Fibroblast of gingiva (primary cell): Measurements from ENCODE around the gene HDAC2.
A peak's percentile ranks its signal among the peaks of the same experiment; 100 is the strongest.
"Not testable (repeated sequence)": the region's sequence is repeated elsewhere in the genome, so short reads cannot be mapped to it uniquely, and the experiment has no call there.

Experiments used
- DNase-seq: peaks from one replicate; pipeline ENCODE4 v3.0.0-alpha.2; 2011; ENCODE audit warnings: low read depth

The HDAC2 gene

GRCh38 chr6:113971741-113972140, 793 bp upstream of the HDAC2 start:
- DNase-seq, result no peak

DNA sequence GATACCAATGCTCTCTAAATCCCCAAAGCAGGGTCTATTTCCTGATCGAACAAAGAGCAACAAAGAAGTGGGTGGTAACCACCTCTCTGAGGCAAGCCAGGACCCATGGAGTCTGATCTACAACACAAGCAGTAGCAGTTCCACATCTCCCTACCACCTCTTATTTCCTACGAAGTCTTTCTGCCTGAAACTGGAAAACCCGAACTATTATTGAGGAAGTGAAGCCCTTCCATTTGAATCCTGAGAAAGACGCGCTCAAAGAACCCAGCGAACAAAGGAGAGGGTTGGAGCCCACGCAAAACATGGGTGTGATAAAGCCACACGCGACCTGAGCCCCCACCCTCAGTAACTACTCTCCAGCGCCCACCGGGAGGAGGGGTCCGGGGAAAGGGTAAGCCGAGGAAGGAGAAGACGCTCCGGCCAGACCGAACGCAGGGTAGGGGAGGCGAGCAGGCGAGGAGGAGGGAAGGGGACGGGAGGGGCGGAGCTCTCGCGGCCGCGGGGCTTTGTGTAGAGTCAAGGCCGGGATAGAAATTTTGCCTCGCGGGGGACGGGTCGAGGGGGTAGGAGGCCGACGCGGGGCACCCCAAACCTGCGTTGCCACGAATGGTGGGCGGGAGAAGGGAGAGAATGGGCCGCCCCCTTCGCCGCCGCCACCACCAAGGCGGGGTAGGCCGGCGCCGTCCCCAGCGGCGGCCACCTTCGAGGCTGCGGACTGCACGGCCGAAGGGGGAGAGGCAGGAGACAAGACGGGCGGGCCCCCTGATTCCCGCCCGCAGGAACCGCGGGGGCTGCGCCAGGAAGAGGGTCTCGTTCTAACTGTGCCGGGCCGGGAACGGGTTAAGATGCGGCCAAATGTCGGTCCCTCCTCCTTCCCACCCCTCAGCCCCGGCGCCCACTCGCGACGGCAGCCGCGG, 802 bp downstream of the HDAC2 start:
- DNase-seq, result peak; percentile 20

GRCh38 chr6:113968472-113968871, 2.5 kb downstream of the HDAC2 start:
- no peak for DNase-seq

DNA sequence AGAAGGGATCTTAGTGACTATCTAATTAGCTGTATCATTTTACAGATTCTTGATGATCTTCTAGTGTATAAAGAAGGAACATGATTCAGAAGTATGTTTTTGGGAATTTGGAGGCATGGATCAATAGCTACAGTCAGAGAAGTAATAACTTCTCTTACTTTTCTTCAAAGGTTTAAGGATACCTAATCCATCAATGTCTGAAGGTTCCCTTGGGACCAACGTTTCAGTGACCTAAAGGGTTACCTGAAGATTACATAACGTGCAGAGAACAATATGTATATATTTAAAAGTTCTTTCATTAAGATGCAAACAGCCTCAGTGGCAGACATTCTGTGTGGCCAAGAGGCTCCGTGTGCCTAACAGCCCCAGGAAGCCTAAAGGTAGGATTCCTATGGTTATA, 3.2 kb downstream of the HDAC2 start:
- DNase-seq, result no peak

DNA sequence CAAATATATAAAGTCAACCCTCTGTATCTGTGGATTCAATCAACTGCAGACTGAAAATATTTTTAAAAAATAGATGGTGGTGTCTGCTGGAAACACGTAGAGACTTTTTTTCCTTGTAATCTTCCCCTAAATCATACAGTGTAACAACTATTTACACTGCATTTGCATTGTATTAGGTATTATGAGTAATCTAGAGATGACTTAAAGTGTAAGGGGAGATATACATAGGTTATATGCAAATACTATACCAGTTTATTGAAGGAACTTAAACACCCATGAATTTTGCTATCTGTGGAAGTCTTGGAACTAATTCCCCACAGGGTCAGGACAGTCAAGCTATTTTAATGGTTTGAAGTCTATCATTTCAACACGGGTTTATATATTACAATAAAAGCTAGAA, 10.2 kb downstream of the HDAC2 start:
- no peak for DNase-seq

- DNase-seq, result no peak
Observed at GRCh38 chr6:113959235-113959634, 11.7 kb downstream of the HDAC2 start.

GRCh38 chr6:113954653-113955052, 16.3 kb downstream of the HDAC2 start:
- no peak for DNase-seq

GRCh38 chr6:113953346-113953745, 17.6 kb downstream of the HDAC2 start:
- no peak for DNase-seq

DNA sequence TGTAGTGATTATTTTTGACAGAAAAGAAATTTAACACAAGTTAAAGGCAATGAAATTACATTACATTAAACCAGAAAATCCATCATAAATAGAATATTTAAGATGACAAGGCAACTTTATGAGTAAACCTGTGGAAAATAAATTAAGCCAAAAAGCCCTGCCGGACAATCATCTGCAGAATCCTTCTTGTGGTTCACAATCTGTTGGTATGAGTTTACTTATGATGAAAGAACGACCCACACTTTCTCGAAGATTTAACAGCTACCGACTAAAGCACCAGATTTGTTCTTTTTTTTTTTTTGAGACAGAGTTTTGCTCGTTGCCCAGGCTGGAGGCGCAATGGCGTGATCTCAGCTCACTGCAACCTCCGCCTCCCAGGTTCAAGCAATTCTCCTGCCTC, 21.4 kb downstream of the HDAC2 start:
- DNase-seq, result no peak

DNA sequence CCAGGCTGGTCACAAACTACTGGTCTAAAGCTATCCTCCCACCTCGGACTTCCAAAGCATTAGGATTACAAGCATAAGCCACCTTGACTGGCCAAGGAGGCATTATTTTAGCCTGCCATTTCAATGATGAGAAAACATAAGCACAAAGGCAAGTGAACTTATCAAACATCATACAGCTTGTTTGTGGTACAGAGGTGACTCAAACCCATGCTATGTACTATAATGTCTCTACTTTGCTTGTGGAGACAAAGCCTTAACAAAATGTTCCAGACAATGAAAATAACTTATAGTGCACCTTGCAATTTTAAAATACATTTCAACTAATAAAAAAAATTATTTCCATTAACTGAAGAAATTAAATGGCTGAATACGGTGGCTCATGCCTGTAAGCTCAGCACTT, 26.2 kb downstream of the HDAC2 start:
- no peak for DNase-seq

DNA sequence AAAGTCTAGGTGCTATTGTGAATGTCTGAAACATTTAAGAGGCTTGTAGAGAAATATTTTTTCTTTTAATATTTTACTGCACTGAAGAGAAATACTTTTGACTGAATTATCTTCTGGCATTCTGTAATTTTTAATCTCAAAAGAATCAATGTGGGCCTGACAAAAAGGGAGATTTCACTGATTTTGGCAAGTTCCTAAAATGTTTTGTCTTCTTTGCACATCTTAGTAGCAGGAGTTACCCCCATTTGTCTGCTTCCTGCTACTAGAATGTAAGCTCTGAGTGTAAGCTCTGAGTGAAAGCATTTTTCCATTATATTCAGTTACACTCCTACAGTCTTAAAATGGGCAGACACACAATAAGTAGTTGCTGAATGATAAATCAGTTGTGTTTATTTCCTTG, 31.1 kb downstream of the HDAC2 start:
- no peak for DNase-seq

- peak; percentile 54 for DNase-seq
Observed at GRCh38 chr6:113936093-113936934, 34.6 kb downstream of the HDAC2 start.

- DNase-seq, result no peak
Observed at GRCh38 chr6:113934101-113934500, 36.8 kb downstream of the HDAC2 start.

DNA sequence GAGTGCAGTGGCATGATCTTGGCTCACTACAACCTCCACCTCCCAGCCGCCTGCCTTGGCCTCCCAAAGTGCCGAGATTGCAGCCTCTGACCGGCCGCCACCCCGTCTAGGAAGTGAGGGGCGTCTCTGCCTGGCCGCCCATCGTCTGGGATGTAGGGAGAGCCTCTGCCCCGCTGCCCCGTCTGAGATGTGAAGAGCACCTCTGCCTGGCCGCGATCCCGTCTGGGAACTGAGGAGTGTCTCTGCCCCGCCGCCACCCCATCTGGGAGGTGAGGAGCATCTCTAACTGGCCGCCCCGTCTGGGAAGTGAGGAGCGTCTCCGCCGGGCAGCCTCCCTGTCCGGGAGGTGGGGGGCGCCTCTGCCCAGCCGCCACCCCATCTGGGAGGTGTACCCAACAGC, 39.0 kb downstream of the HDAC2 start:
- not testable (repeated sequence) for DNase-seq

DNA sequence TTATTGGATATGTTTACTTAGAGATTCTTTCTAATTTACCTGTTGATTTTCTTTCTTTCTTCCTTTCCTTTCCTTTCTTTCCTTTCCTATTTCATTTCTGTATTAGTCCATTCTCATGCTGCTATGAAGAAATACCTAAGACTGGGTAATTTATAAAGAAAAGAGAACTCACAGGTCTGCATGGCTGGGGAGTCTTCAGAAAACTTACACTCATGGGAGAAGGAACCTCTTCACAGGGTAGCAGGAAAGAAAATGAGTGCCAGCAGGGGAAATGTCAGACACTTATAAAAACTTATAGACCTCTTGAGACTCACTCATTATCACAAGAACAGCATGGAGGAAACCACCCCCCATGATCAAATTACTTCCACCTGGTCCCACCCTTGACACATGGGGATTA, 40.8 kb downstream of the HDAC2 start:
- no peak for DNase-seq

- DNase-seq, result no peak
Observed at GRCh38 chr6:113927001-113927400, 43.9 kb downstream of the HDAC2 start.

DNA sequence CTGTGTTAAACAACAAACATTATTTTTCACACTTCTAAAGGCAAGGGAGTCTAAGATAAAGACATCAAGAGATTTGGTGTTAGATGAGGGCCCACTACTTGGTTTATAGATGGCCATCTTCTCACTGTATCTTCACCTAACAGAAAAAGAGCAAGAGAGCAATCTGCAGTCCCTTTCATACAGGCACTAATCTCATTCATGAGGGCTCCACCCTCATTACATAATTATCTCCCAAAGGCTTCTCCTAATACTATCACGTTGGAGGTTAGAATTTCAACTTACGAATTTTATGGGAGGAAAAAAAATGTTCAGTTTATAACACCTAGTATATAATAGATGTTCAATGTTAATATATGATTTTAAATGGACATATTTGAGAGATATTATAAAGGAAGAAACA, 45.6 kb downstream of the HDAC2 start:
- DNase-seq, result no peak

- peak; percentile 62 for DNase-seq
Observed at GRCh38 chr6:113924312-113924723, 46.6 kb downstream of the HDAC2 start.

DNA sequence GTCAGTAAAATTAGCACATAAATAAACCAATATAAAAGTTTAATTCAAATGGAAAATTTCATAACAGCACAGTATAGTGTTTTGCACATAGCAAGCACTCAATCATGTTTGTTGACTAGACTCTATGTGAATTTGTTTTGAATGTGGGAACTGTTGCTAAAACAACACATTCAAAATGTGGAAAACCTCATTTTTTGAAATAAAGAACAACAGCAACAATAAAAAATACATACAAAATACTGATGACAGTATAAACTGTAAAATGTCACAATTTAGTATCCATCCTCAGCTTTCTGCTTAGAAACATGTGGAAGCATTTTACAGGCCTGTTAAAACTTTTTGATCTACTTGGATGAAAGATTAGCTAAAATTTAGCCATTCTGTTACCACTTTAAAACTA, 47.4 kb downstream of the HDAC2 start:
- DNase-seq, result no peak

GRCh38 chr6:113921299-113921904, 49.5 kb downstream of the HDAC2 start:
- DNase-seq, result no peak

GRCh38 chr6:113920663-113921267, 50.2 kb downstream of the HDAC2 start:
- no peak for DNase-seq

- not testable (repeated sequence) for DNase-seq
Observed at GRCh38 chr6:113910285-113910684, 60.7 kb downstream of the HDAC2 start.
